ACC112 (cell line): ENCODE measurements around the gene MIA3.
A peak's percentile ranks its signal among the peaks of the same experiment; 100 is the strongest.

Source experiments
- H2AFZ ChIP-seq: fragments of 200-600 bp; sonication (generic); one replicate; pipeline ENCODE4 v1.6.0; 2017; ENCODE audit warnings: antibody characterized with exemption, low read length; ENCODE audit not compliant: unreplicated experiment
- H3K27ac ChIP-seq: fragments of 200-600 bp; sonication (generic); 2 replicates; pipeline ENCODE4 v1.5.1; 2014; ENCODE audit warnings: low read depth, mild to moderate bottlenecking, antibody characterized with exemption, low read length, moderate library complexity
- H3K27me3 ChIP-seq: fragments of 200-600 bp; sonication (generic); 2 replicates; pipeline ENCODE4 v1.6.1; 2014; ENCODE audit warnings: mild to moderate bottlenecking, antibody characterized with exemption, low read length, moderate library complexity, mixed read lengths; ENCODE audit not compliant: insufficient read depth
- H3K36me3 ChIP-seq: fragments of 200-600 bp; sonication (generic); 2 replicates; pipeline ENCODE4 v1.6.1; 2016; ENCODE audit warnings: mild to moderate bottlenecking, antibody characterized with exemption, low read length, moderate library complexity, mixed read lengths; ENCODE audit not compliant: insufficient read depth
- H3K4me1 ChIP-seq: fragments of 200-600 bp; sonication (generic); one replicate; pipeline ENCODE4 v1.6.1; 2016; ENCODE audit warnings: low read length, mixed read lengths; ENCODE audit not compliant: insufficient read depth, unreplicated experiment, control insufficient read depth
- H3K4me3 ChIP-seq: fragments of 200-600 bp; sonication (generic); 2 replicates; pipeline ENCODE4 v1.5.1; 2014; ENCODE audit warnings: mild to moderate bottlenecking, low read depth, low read length
- H3K79me2 ChIP-seq: fragments of 200-600 bp; sonication (generic); one replicate; pipeline ENCODE4 v1.6.0; 2016; ENCODE audit warnings: low read length; ENCODE audit not compliant: control insufficient read depth, unreplicated experiment, insufficient read depth

Gene MIA3

GRCh38 chr1:222618001-222618879, at the start of gene MIA3:
MIA3 (plus strand) TSS chr1:222618097; CDS start chr1:222618111, 14 bp downstream.
- Histone ChIP-seq H3K4me1 (peaks cover 6% of the 10 kb centered on the region), H3K27ac (peak within 1 kb of the TSS; percentile 56; the same call in 1 of the 2 replicates), H3K79me2 (peaks cover 34% of the 10 kb centered on the region), H3K4me3 (peak within 1 kb of the TSS; percentile 90), H3K36me3 (no peaks in the 10 kb centered on the region), H3K27me3 (0 out of 2 replicates have a peak, but pooled peaks cover 9% of the 10 kb centered on the region), H2AFZ (peak within 1 kb of the TSS; percentile 97)

DNA sequence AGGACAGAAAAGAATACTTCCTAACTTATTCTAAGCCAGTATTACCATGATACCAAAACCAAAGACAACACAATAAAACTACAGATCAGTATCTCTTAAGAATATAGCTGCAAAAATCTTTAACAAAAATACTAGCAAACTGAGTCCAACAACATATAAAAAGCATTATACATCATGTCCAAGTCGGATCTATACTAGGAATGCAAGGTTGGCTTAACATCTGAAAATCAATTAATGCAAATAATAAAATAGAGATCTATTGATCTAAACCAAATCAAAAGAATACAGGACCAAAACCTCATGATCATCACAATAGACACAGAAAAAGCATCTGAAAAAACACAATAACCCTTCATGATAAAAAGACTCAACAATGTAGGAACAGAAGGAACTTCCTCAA, 47.1 kb upstream of the MIA3 start:
- no peak overlapping the region for H3K27ac ChIP-seq
- H3K27me3 ChIP-seq = no peaks in the 10 kb centered on the region
- H3K4me1 ChIP-seq = no peaks in the 10 kb centered on the region
- no peak overlapping the region for H2AFZ ChIP-seq
- no peaks in the 10 kb centered on the region for H3K79me2 ChIP-seq
- H3K36me3 ChIP-seq = peaks cover 42% of the 10 kb centered on the region
- H3K4me3 ChIP-seq = no peak overlapping the region

- no peaks in the 10 kb centered on the region for H3K79me2 ChIP-seq
- no peak overlapping the region for H3K27ac ChIP-seq
- peaks cover 13% of the 10 kb centered on the region for H3K4me1 ChIP-seq
- H2AFZ ChIP-seq = no peak overlapping the region
- H3K27me3 ChIP-seq = no peaks in the 10 kb centered on the region
- no peak overlapping the region for H3K4me3 ChIP-seq
- peaks cover 37% of the 10 kb centered on the region for H3K36me3 ChIP-seq
Observed at GRCh38 chr1:222579316-222579715, 38.6 kb upstream of the MIA3 start.

DNA sequence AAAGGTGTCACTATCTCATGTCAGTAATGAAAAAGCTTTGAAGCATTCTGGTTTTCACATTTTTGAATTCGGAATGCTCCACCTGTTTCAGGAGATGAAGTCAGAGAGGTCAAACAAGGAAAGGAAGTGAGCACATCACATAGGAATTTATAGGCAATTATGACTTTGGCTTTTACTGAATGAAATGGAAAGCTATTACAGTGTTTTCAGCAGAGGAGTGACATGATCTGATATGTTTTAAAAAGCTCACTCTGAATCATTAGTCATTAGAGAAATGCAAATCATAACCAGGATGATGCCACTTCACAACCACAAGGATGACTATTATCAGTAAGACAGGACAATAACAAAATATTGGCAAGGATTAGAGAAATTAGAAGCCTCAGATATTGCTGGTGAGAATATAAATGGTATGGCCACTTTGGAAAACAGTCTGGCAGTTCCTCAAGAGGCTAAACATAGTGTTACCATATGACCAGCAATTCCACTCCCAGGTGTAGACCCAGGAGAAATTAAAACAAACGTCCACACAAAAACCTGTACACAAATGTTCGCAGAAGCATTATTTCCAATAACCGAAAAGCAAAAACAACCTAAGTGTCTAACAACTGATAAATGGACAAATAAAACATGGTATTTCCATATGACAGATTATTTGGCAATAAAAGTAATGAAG, 35.7 kb upstream of the MIA3 start:
- Histone ChIP-seq H3K79me2 (peaks cover 16% of the 10 kb centered on the region), H3K4me1 (peaks cover 13% of the 10 kb centered on the region), H3K36me3 (peaks cover 18% of the 10 kb centered on the region), H2AFZ (no peak overlapping the region), H3K27me3 (no peaks in the 10 kb centered on the region), H3K27ac (peak overlapping the region; percentile 37), H3K4me3 (no peak overlapping the region)

GRCh38 chr1:222583079-222583478, 34.8 kb upstream of the MIA3 start:
- Histone ChIP-seq H3K79me2 (peaks cover 20% of the 10 kb centered on the region), H3K27ac (no peak overlapping the region), H3K27me3 (no peaks in the 10 kb centered on the region), H2AFZ (no peak overlapping the region), H3K36me3 (peaks cover 14% of the 10 kb centered on the region; the same call in 1 of the 2 replicates), H3K4me1 (peaks cover 14% of the 10 kb centered on the region), H3K4me3 (no peak overlapping the region)

- H3K4me1 ChIP-seq = peaks cover 22% of the 10 kb centered on the region
- H3K79me2 ChIP-seq = peaks cover 39% of the 10 kb centered on the region
- no peak overlapping the region for H3K27ac ChIP-seq
- H3K27me3 ChIP-seq = no peaks in the 10 kb centered on the region
- no peak overlapping the region for H3K4me3 ChIP-seq
- peaks cover 14% of the 10 kb centered on the region; the same call in 1 of the 2 replicates for H3K36me3 ChIP-seq
- no peak overlapping the region for H2AFZ ChIP-seq
Observed at GRCh38 chr1:222586842-222587241, 31.1 kb upstream of the MIA3 start.

GRCh38 chr1:222588135-222588534, 29.8 kb upstream of the MIA3 start:
- no peak overlapping the region for H3K27ac ChIP-seq
- no peaks in the 10 kb centered on the region for H3K27me3 ChIP-seq
- H3K4me3 ChIP-seq = peak overlapping the region; percentile 91
- H2AFZ ChIP-seq = no peak overlapping the region
- H3K36me3 ChIP-seq = peaks cover 7% of the 10 kb centered on the region; the same call in 1 of the 2 replicates
- H3K4me1 ChIP-seq = peaks cover 13% of the 10 kb centered on the region
- H3K79me2 ChIP-seq = peaks cover 39% of the 10 kb centered on the region

GRCh38 chr1:222589462-222590302, 28.2 kb upstream of the MIA3 start, which contains the start of gene TAF1A:
TAF1A (minus strand) TSS chr1:222589933.
- Histone ChIP-seq H3K36me3 (no peaks in the 10 kb centered on the region), H2AFZ (peak within 1 kb of the TSS; percentile 94), H3K27ac (peak within 1 kb of the TSS; percentile 51), H3K27me3 (no peaks in the 10 kb centered on the region), H3K79me2 (peaks cover 37% of the 10 kb centered on the region), H3K4me3 (peak within 1 kb of the TSS; percentile 91), H3K4me1 (peaks cover 13% of the 10 kb centered on the region)

DNA sequence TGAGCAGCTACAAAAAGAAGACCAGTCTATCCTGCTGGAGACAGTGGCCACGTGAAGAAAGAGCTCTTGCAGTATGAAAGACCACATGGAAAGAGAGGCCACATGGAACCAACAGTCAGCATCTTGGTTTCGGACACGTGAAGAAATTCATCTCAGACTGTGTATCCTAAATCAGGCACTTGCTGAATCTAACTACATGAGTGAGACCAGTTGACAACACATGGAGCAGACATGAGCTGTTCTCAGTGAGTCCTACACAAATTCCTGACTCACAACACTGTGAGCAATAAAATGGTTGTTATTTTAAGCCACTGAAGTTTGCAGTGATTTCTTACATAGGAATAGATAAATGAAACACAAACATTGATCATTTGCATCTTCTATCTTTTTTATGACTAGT, 25.7 kb upstream of the MIA3 start:
- Histone ChIP-seq H2AFZ (no peak overlapping the region), H3K4me1 (peaks cover 13% of the 10 kb centered on the region), H3K4me3 (no peak overlapping the region), H3K36me3 (no peaks in the 10 kb centered on the region), H3K79me2 (peaks cover 23% of the 10 kb centered on the region), H3K27me3 (no peaks in the 10 kb centered on the region), H3K27ac (no peak overlapping the region)

DNA sequence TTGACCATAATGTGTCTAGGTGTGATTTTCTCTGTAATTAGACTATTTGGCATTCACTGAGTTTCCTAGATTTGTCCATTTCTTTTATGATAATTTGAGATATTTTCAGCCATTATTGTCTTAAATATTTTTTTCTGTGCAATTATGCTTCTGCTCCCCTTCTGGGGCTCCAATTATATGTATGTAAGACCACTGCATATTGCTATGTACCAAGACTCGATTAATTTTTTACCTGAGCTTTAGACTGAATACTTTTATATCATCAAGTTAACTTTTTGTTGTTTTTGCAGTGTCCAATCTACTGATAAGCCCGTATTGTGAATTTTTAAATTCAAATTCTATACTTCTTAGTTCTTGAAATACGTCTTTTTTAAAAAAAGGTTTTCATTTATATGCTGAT, 23.1 kb upstream of the MIA3 start:
- no peak overlapping the region for H2AFZ ChIP-seq

More for the DNA sequence above, 23.1 kb upstream of the MIA3 start:
- no peaks in the 10 kb centered on the region for H3K36me3 ChIP-seq
- H3K4me3 ChIP-seq = no peak overlapping the region
- peaks cover 3% of the 10 kb centered on the region for H3K79me2 ChIP-seq
- H3K27me3 ChIP-seq = no peaks in the 10 kb centered on the region
- no peak overlapping the region for H3K27ac ChIP-seq
- H3K4me1 ChIP-seq = peaks cover 8% of the 10 kb centered on the region
